HG03575 (cell line): Measurements from ENCODE around the gene LRSAM1.
"Not testable (repeated sequence)": the region's sequence is repeated elsewhere in the genome, so short reads cannot be mapped to it uniquely, and the experiment has no call there.

Experiments
- ATAC-seq: cut with Tn5 transposase; IDR thresholded peaks from one replicate; pipeline ENCODE4 v1.9.1; 2021; ENCODE audit not compliant: unreplicated experiment, insufficient number of reproducible peaks, low FRiP score; ENCODE audit errors: extremely low read depth

The LRSAM1 gene

GRCh38 chr9:127451858-127452656 is 747 bp downstream of the LRSAM1 start:
- no peak for ATAC-seq

GRCh38 chr9:127452691-127453090 is 1.4 kb downstream of the LRSAM1 start:
- no peak for ATAC-seq

- ATAC-seq = no peak
Observed at GRCh38 chr9:127455324-127455992, 4.1 kb downstream of the LRSAM1 start.

GRCh38 chr9:127457191-127457878 is 6.0 kb downstream of the LRSAM1 start:
- ATAC-seq = no peak

GRCh38 chr9:127458921-127459320 is 7.6 kb downstream of the LRSAM1 start:
- ATAC-seq = no peak

GRCh38 chr9:127463382-127463781 is 12.1 kb downstream of the LRSAM1 start:
- no peak for ATAC-seq

GRCh38 chr9:127463911-127464310 is 12.6 kb downstream of the LRSAM1 start:
- no peak for ATAC-seq

GRCh38 chr9:127466407-127466917 is 15.2 kb downstream of the LRSAM1 start:
- not testable (repeated sequence) for ATAC-seq

- no peak for ATAC-seq
Observed at GRCh38 chr9:127467621-127468020, 16.3 kb downstream of the LRSAM1 start.

- ATAC-seq = no peak
Observed at GRCh38 chr9:127470662-127471061, 19.4 kb downstream of the LRSAM1 start.

GRCh38 chr9:127473501-127473900 is 22.2 kb downstream of the LRSAM1 start:
- no peak for ATAC-seq

- ATAC-seq = no peak
Observed at GRCh38 chr9:127473932-127474331, 22.6 kb downstream of the LRSAM1 start.

- ATAC-seq = no peak
Observed at GRCh38 chr9:127474592-127474991, 23.3 kb downstream of the LRSAM1 start.

- ATAC-seq = no peak
Observed at GRCh38 chr9:127479507-127480081, 28.3 kb downstream of the LRSAM1 start.

- ATAC-seq = no peak
Observed at GRCh38 chr9:127482662-127483061, 31.4 kb downstream of the LRSAM1 start.

- no peak for ATAC-seq
Observed at GRCh38 chr9:127485995-127486394, 34.7 kb downstream of the LRSAM1 start.

GRCh38 chr9:127488946-127489345 is 37.6 kb downstream of the LRSAM1 start:
- ATAC-seq = no peak

GRCh38 chr9:127489471-127490115 is 38.3 kb downstream of the LRSAM1 start:
- no peak for ATAC-seq
